ENCODE measurements around the gene ZNF532. TPM values are rescaled to one million over a fixed set of nuclear protein-coding genes. Genes with fewer than 3 reads are reported as not detected.
"Not testable (repeated sequence)": the region's sequence is repeated elsewhere in the genome, so short reads cannot be mapped to it uniquely, and the experiment has no call there.

The ZNF532 gene
- total RNA-seq, 2 donors from 2014 or later = 5.6 to 14.8 TPM

- Histone ChIP-seq H3K27me3 (no peaks in the 10 kb centered on the region), H3K27ac (no peak overlapping the region), H3K9me3 (no peaks in the 10 kb centered on the region), H3K9ac (ENCODE audit: low read depth in 2 of 2, low read length in 2 of 2) (no peak overlapping the region), H3K36me3 (no peaks in the 10 kb centered on the region), H3K4me3 (no peak overlapping the region), H3K4me1 (no peaks in the 10 kb centered on the region)
- no peak for DNase-seq
- intact Hi-C loops (cut with DNase I) = no loop called here
- no peak for TF ChIP-seq CTCF (IDR thresholded peaks at IDR 0.05)
Observed at GRCh38 chr18:58851856-58852255, 12.8 kb upstream of the ZNF532 start.

- Histone ChIP-seq H3K36me3 (no peaks in the 10 kb centered on the region), H3K27me3 (no peaks in the 10 kb centered on the region), H3K9me3 (no peaks in the 10 kb centered on the region), H3K4me3 (no peak overlapping the region), H3K9ac (ENCODE audit: low read depth in 2 of 2, low read length in 2 of 2) (no peak overlapping the region), H3K4me1 (no peaks in the 10 kb centered on the region), H3K27ac (no peak overlapping the region)
- DNase-seq = no peak
- intact Hi-C loops (cut with DNase I) = no loop called here
- no peak for TF ChIP-seq CTCF (IDR thresholded peaks at IDR 0.05)
Observed at GRCh38 chr18:58852629-58853028, 12.0 kb upstream of the ZNF532 start.

- Histone ChIP-seq H3K4me3 (no peak overlapping the region), H3K36me3 (no peaks in the 10 kb centered on the region), H3K27me3 (no peaks in the 10 kb centered on the region), H3K4me1 (no peaks in the 10 kb centered on the region), H3K9me3 (no peaks in the 10 kb centered on the region), H3K9ac (ENCODE audit: low read depth in 2 of 2, low read length in 2 of 2) (no peak overlapping the region), H3K27ac (no peak overlapping the region)
- DNase-seq = no peak
- TF ChIP-seq CTCF (IDR thresholded peaks at IDR 0.05) = no peak
- intact Hi-C loops (cut with DNase I) = no loop called here
Observed at GRCh38 chr18:58853561-58853960, 11.1 kb upstream of the ZNF532 start.

- H3K4me3 ChIP-seq; H3K36me3 ChIP-seq; intact Hi-C loops (cut with DNase I); H3K27ac ChIP-seq; H3K9ac ChIP-seq (ENCODE audit: low read depth in 2 of 2, low read length in 2 of 2); H3K27me3 ChIP-seq; H3K9me3 ChIP-seq; H3K4me1 ChIP-seq: not testable (repeated sequence)
- DNase-seq = peak; percentile 41
Observed at GRCh38 chr18:58855521-58855920, 9.2 kb upstream of the ZNF532 start.

GRCh38 chr18:58856881-58857280 lies 7.8 kb upstream of the ZNF532 start:
- Histone ChIP-seq H3K4me1 (no peaks in the 10 kb centered on the region), H3K36me3 (no peaks in the 10 kb centered on the region), H3K27me3 (no peaks in the 10 kb centered on the region), H3K9ac (ENCODE audit: low read depth in 2 of 2, low read length in 2 of 2) (no peak overlapping the region), H3K4me3 (no peak overlapping the region), H3K9me3 (no peaks in the 10 kb centered on the region), H3K27ac (no peak overlapping the region)
- intact Hi-C loops (cut with DNase I) = no loop called here
- DNase-seq = no peak
- TF ChIP-seq CTCF (IDR thresholded peaks at IDR 0.05) = no peak

GRCh38 chr18:58858591-58859468 lies 5.8 kb upstream of the ZNF532 start:
- peak; percentile 57 for DNase-seq
- no peak overlapping the region for H3K4me3 ChIP-seq
- no peaks in the 10 kb centered on the region for H3K9me3 ChIP-seq
- intact Hi-C loops (cut with DNase I) = no loop called here
- H3K4me1 ChIP-seq = no peaks in the 10 kb centered on the region
- no peak for TF ChIP-seq CTCF (IDR thresholded peaks at IDR 0.05)
- H3K36me3 ChIP-seq = no peaks in the 10 kb centered on the region
- H3K9ac ChIP-seq (ENCODE audit: low read depth in 2 of 2, low read length in 2 of 2) = no peak overlapping the region
- H3K27ac ChIP-seq = no peak overlapping the region
- no peaks in the 10 kb centered on the region for H3K27me3 ChIP-seq
